RPMI8226 (cell line): ENCODE data around the gene KIF26B.
A peak's percentile ranks its signal among the peaks of the same experiment; 100 is the strongest.

Source experiments
- DNase-seq: peaks from one replicate; pipeline ENCODE4 v3.0.0-alpha.2; 2015

KIF26B gene

GRCh38 chr1:245245021-245245667 lies 90.4 kb downstream of the KIF26B start:
- DNase-seq, result peak; percentile 30

- DNase-seq, result no peak
Measured at GRCh38 chr1:245246433-245246832, 91.6 kb downstream of the KIF26B start.

DNA sequence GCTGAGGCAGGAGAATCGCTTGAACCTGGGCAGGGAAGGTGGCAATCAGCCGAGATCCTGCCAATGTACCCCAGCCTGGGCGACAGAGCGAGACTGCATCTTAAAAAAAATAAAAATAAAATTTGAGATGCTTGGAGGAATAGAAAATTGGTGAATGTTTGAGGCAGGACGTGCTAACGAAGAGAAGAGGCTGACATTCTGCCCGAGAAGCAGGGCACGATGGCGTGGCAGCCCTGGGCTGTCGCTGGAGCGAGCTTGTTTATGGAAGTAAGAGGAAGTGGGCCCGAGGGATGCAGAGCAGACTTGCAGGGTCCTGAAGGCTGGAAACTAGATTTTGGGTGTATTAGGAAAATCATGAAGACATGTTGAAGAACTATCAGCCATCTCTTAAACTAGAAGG lies 92.6 kb downstream of the KIF26B start:
- no peak for DNase-seq

- DNase-seq, result no peak
Measured at GRCh38 chr1:245247801-245248200, 93.0 kb downstream of the KIF26B start.

DNA sequence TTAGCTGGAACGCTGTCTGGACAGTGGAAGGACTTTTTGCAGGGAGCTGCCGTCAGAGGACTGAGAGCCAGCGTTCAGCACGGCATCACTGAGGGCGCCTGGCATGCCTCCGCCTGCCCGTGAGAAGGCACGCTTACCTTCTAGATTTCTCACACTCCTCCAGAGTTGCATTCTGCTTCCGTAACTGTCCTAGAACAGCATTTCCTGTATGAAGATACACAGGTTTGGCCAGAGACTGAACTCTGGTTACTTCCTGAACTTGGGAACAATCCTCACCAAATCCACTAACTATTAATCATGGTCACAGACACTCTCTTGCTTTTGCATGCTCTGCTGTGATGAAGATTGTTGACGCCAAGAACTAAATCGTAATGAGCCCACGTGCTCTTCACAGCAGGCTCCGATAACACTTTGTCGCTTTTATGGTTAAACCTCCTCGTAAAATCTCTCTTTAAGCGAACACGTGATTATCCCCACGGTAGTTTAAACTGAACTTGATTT lies 93.5 kb downstream of the KIF26B start:
- DNase-seq, result no peak

- DNase-seq, result no peak
Measured at GRCh38 chr1:245255783-245256182, 101.0 kb downstream of the KIF26B start.

- DNase-seq, result no peak
Measured at GRCh38 chr1:245256528-245256927, 101.7 kb downstream of the KIF26B start.

DNA sequence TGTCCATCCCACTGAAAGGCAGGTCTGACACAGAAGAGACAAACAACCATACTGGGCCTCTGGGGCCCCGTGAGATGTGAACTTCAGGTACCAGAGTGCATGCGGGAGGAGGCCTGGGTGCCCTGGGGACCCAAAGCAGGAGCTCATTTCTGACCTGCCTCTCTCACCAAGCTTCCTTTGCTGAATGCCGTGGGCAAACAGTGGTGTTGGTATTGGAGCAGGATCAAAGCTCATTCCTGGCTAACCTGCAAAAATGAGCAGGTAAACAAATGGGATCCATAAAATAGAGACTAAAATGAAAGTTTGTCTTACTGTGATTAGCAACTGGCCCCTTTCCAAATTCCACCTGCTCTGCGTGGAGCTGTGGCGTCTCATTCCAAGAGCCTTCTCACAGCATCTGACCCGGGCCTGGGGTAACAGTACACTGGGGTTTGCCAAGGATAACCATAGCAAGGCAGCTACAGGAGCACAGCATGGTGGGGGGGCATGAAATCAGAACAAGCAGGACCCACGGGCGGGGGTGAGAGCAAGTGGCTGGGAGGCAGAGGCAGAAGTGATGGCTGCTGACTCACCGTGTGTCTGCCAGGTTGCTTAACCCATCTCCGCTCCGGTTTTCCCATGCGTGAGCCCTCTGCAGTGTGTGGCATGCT lies 103.6 kb downstream of the KIF26B start:
- no peak for DNase-seq

DNA sequence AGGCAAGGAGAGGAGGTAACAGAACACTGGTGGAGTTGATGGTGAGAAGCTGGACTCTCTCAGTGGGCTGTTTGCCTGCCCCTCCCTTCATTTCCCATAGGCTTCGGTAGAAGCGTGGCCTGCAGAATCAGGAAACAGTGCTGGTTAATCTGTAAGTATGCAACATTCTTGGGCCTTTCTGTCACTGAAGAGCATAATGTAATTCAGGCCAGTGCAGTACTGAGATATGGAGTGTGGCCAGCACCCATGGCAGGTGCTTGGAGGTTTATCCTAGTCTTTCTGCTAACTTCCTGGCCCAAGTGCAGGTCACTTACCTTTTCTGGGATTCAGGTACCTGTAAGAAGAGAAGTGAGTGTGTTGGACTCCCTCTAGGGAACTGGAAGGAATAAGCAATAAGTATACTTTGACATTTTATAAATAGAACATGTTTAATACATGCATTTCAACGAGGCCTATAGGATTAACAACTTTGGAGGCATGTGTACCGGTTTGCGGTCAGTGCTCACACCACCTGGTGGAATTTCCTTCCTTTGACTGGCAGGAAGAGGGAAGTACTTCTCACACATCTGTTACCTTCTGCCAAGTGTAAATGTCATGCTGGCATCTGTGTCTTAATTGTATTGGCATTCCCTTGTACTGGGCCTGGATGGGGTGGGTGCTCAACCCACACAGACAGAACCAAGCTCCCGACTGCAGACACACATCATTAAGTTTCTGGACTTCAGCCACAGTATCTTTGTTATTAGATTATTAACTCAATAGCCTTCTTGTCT lies 105.5 kb downstream of the KIF26B start:
- peak; percentile 65 for DNase-seq

- no peak for DNase-seq
Measured at GRCh38 chr1:245260883-245261282, 106.1 kb downstream of the KIF26B start.

GRCh38 chr1:245261786-245262185 lies 107.0 kb downstream of the KIF26B start:
- DNase-seq, result no peak

DNA sequence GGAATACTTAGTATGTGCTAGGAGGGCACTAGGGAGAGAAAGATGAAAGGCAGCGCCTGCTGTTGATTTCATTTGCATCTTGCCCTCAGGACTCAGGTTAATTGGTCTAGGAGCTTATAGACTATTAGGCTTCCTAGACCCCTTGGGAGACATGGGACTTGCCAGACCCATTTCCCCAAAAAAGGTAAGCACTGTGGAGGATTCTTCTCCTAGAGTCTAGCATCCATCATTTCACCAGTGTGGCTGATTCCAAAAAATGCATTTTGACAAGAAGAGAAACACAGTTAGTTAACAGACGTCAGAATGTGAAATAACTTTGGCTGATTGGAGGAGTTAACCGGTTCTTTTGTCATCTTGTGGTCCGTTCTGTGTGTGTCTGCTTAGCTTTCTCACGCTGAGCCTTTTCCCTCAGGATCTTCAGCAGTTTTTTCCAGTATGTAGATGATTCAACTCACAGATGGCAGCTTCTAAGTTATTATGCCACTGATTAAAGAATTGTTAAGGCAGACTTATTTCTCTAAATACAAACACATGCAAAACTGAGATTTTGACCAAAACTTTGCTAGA lies 108.8 kb downstream of the KIF26B start:
- DNase-seq, result no peak

DNA sequence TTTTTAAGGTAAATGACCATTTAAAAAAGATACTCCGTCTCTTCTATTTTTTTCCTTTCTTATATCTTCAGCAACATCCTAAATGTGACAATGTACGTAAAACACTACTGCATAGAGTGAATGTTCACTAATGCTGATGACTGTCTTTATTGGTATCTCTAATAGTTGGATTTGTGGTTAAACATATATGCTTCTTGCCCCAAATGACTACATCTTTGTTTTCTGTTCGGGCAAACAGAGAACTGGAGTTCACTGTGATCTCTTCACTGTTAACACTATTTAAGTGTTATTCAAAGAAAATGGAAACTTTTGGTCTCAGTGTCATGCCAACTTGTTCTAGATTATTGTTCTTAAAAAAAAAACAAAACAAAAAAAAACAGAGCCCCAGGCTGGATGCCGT lies 109.4 kb downstream of the KIF26B start:
- no peak for DNase-seq

GRCh38 chr1:245266105-245266504 lies 111.3 kb downstream of the KIF26B start:
- DNase-seq, result no peak

GRCh38 chr1:245270063-245270462 lies 115.3 kb downstream of the KIF26B start:
- no peak for DNase-seq

GRCh38 chr1:245270972-245271371 lies 116.2 kb downstream of the KIF26B start:
- DNase-seq, result no peak

- no peak for DNase-seq
Measured at GRCh38 chr1:245272676-245273075, 117.9 kb downstream of the KIF26B start.

GRCh38 chr1:245276445-245276844 lies 121.7 kb downstream of the KIF26B start:
- DNase-seq, result no peak

GRCh38 chr1:245277276-245277675 lies 122.5 kb downstream of the KIF26B start:
- peak; percentile 24 for DNase-seq

GRCh38 chr1:245278846-245279245 lies 124.1 kb downstream of the KIF26B start:
- DNase-seq, result no peak

DNA sequence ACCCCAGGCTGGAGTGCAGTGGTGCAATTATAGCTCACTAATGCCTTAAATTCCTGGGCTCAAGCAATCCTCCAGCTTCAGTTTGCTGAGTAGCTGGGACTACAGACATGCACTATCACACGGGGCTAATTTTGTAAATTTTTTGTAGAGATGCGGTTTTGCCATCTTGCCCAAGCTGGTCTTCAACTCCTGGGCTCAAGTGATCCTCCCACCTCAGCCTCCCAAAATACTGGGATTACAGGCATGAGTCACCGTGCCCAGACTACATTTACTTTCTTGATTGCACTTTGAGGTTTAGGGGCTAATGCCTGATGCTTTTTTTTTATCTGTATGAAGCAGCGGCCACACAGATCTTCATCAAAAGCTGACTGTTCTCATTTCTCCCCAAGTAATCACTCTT lies 124.6 kb downstream of the KIF26B start:
- no peak for DNase-seq

- no peak for DNase-seq
Measured at GRCh38 chr1:245283001-245283400, 128.2 kb downstream of the KIF26B start.

DNA sequence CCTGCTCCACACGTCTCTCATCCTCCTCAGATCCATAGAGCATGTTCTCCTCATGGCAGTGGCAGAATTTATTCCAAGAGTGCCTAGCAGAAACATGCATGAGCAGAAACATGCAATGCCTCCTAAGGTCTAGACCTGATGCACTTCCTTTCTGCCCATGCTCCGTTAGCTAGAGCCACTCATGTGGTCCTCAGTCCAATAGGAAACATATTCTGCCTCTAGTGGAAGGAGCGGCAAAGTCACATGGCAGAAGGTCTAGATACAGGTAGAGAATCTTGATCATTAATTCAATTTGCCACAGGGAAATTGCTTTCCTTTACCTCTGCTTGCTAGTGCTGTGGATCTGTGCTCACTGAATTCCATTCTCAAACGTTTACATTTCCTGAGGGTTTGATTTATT lies 130.4 kb downstream of the KIF26B start:
- DNase-seq, result no peak

- no peak for DNase-seq
Measured at GRCh38 chr1:245288796-245289195, 134.0 kb downstream of the KIF26B start.
